Stomach (tissue), 9 donors: ENCODE data around the gene ZNRF2. TPM values are rescaled to one million over a fixed set of nuclear protein-coding genes. Genes with fewer than 3 reads are reported as not detected.

Experiments
- DNase-seq, 2 donors: peaks; one replicate each; pipeline versions ENCODE4 v3.0.0 to v3.0.0-alpha.2; 2013 to 2019
- H3K27ac ChIP-seq, 5 donors: fragments of 200-600 bp in 4 of 5; sonication (generic) in 4 of 5; one replicate each; pipeline ENCODE4 v1.5.1; 2013 to 2019; ENCODE audit warnings: mild to moderate bottlenecking in 1 of 5, moderate library complexity in 1 of 5
- H3K27me3 ChIP-seq, 3 donors: fragments of 200-600 bp; sonication (generic); one replicate each; pipeline ENCODE4 v1.5.1; 2017 to 2019; ENCODE audit warnings: mixed run types in 1 of 3
- H3K36me3 ChIP-seq, 4 donors: fragments of 200-600 bp; sonication (generic); 1 replicate in 3 of 4; 2 replicates in 1 of 4; pipeline ENCODE4 v1.5.1; 2016 to 2019
- H3K4me1 ChIP-seq, 4 donors: fragments of 200-600 bp; sonication (generic); one replicate each; pipeline ENCODE4 v1.5.1; 2016 to 2019
- H3K4me3 ChIP-seq, 4 donors: fragments of 200-600 bp; sonication (generic) in 3 of 4; one replicate each; pipeline ENCODE4 v1.5.1; 2016 to 2019; ENCODE audit warnings: mild to moderate bottlenecking in 1 of 4
- H3K9me3 ChIP-seq, 4 donors: fragments of 200-600 bp; sonication (generic); one replicate each; pipeline ENCODE4 v1.5.1; 2016 to 2019
- CTCF ChIP-seq, 7 experiments: fragments of 450-650 bp in 4 of 7; fragments of 200-600 bp in 3 of 7; sonication (generic) in 3 of 7; IDR thresholded peaks; one replicate each; pipeline ENCODE4 v1.5.1; 2016 to 2019; ENCODE audit warnings: antibody characterized with exemption in 7 of 7, control low read depth in 2 of 7, mild to moderate bottlenecking in 1 of 7
- EP300 ChIP-seq: sonication (generic); formaldehyde crosslinking; IDR thresholded peaks from one replicate; pipeline ENCODE4 v1.6.1; 2017; ENCODE audit warnings: antibody characterized with exemption
- POLR2A ChIP-seq, 4 donors: fragments of 450-650 bp; IDR thresholded peaks; one replicate each; pipeline ENCODE4 v1.6.1; 2016; ENCODE audit warnings: antibody characterized with exemption in 4 of 4, control low read depth in 2 of 4, mild to moderate bottlenecking in 1 of 4, moderate library complexity in 1 of 4
- POLR2AphosphoS5 ChIP-seq, 3 donors: sonication (generic); formaldehyde crosslinking; IDR thresholded peaks; one replicate each; pipeline ENCODE4 v1.6.1; 2016; ENCODE audit warnings: antibody characterized with exemption in 3 of 3
- WGBS, 5 donors: extraction: QIAGEN DNeasy Blood & Tissue Kit in 3 of 5; methylation state at CpG; one replicate each; pipeline versions ENCODE4 v1.1.5 to v1.1.7; 2013 to 2018; 5-methylcytosine and 5-hydroxymethylcytosine counted together
- intact Hi-C: fragments of 100-400 bp; cut with DNase I; formaldehyde crosslinking; loops from one replicate; pipeline ENCODE4 v1.15.1; 2023; ENCODE audit warnings: low total_unique reads
- polyA plus RNA-seq, 3 donors: library from polyadenylated mRNA; stranded (reverse); fragments of 200-250 nt; gene quantifications; one replicate each; pipeline ENCODE4 v1.2.3, GENCODE V29; 2013
- total RNA-seq, 5 donors: library from RNA; depleted of rRNA; stranded (reverse); fragments of >200 nt; gene quantifications; one replicate each; pipeline versions ENCODE4 v1.1.0 to v1.2.3, GENCODE V29; 2014 to 2016
- donor health status: healthy with polysubstance abuse.
- donor health status: Bipolar disorder and iron deficiency.
- donor health status: healthy.

ZNRF2 gene
- total and polyA plus RNA-seq, 8 donors, result 5.4 to 209 (median 23.6) TPM

GRCh38 chr7:30280631-30281030 is 3.8 kb upstream of the ZNRF2 start:
- DNase-seq, result no peak
- intact Hi-C loops, result no loop called here
- Histone ChIP-seq H3K27ac (no peak overlapping the region), H3K4me1 (peaks cover 7 to 34% (median 23%) of the 10 kb centered on the region in 4 donors), H3K4me3 (no peak overlapping the region), H3K9me3 (no peaks in the 10 kb centered on the region), H3K27me3 (no peaks in the 10 kb centered on the region), H3K36me3 (no peaks in the 10 kb centered on the region)
- TF ChIP-seq POLR2A (IDR thresholded peaks at IDR 0.05) (no peak), EP300 (no peak), POLR2AphosphoS5 (IDR thresholded peaks at IDR 0.05) (no peak), CTCF (IDR thresholded peaks at IDR 0.05) (no peak)
- 76 to 91% (median 86%) methylated on average over 1 of the region's 1 CpG for WGBS, 5 donors

- Histone ChIP-seq H3K4me3 (no peak overlapping the region), H3K4me1 (peaks cover 7 to 35% (median 22%) of the 10 kb centered on the region in 4 donors), H3K27ac (no peak overlapping the region), H3K9me3 (no peaks in the 10 kb centered on the region), H3K27me3 (no peaks in the 10 kb centered on the region), H3K36me3 (no peaks in the 10 kb centered on the region)
- DNase-seq, result no peak
- TF ChIP-seq EP300, result no peak
- no peak for TF ChIP-seq POLR2A (IDR thresholded peaks at IDR 0.05)
- no peak for TF ChIP-seq CTCF (IDR thresholded peaks at IDR 0.05)
- TF ChIP-seq POLR2AphosphoS5 (IDR thresholded peaks at IDR 0.05), result no peak
- 59 to 80% (median 71%) methylated on average over 1 of the region's 1 CpG for WGBS, 5 donors
- intact Hi-C loops, result no loop called here
These were observed 3.1 kb upstream of the ZNRF2 start for GRCh38 chr7:30281263-30281662.

- H3K27ac ChIP-seq, result no peak overlapping the region
- no peaks in the 10 kb centered on the region for H3K9me3 ChIP-seq
- DNase-seq, result peak in 1 of 2 donors; percentile 61
- H3K36me3 ChIP-seq, result no peaks in the 10 kb centered on the region
- H3K27me3 ChIP-seq, result no peaks in the 10 kb centered on the region
- 60 to 84% (median 66%) methylated on average over 2 of the region's 2 CpGs for WGBS, 5 donors
- peaks cover 13 to 37% (median 25%) of the 10 kb centered on the region in 4 donors for H3K4me1 ChIP-seq
- TF ChIP-seq CTCF (IDR thresholded peaks at IDR 0.05) (no peak), POLR2A (IDR thresholded peaks at IDR 0.05) (no peak), EP300 (no peak), POLR2AphosphoS5 (IDR thresholded peaks at IDR 0.05) (no peak)
- H3K4me3 ChIP-seq, result no peak overlapping the region
- intact Hi-C loops, result no loop called here
These were observed 2.6 kb upstream of the ZNRF2 start for GRCh38 chr7:30281791-30282190.

GRCh38 chr7:30282735-30283134 is 1.7 kb upstream of the ZNRF2 start:
- no peaks in the 10 kb centered on the region for H3K9me3 ChIP-seq
- TF ChIP-seq POLR2A (IDR thresholded peaks at IDR 0.05) (no peak), CTCF (IDR thresholded peaks at IDR 0.05) (no peak), POLR2AphosphoS5 (IDR thresholded peaks at IDR 0.05) (no peak), EP300 (no peak)
- no peaks in the 10 kb centered on the region for H3K36me3 ChIP-seq
- no peak overlapping the region for H3K4me3 ChIP-seq
- intact Hi-C loops, result no loop called here
- no peaks in the 10 kb centered on the region for H3K27me3 ChIP-seq
- H3K4me1 ChIP-seq, result peaks cover 20 to 41% (median 30%) of the 10 kb centered on the region in 4 donors
- H3K27ac ChIP-seq, result peak overlapping the region in 3 of 5 donors; percentile 97 to 100 (median 99)
- WGBS, 5 donors, result 82 to 89% (median 85%) methylated on average over 3 of the region's 3 CpGs
- no peak for DNase-seq
